HG03520 (cell line): Measurements from ENCODE around the gene POLD3.

Source experiments
- ATAC-seq: cut with Tn5 transposase; IDR thresholded peaks from one replicate; pipeline ENCODE4 v1.9.1; 2021; ENCODE audit warnings: mild to moderate bottlenecking, moderate library complexity; ENCODE audit not compliant: unreplicated experiment

The POLD3 gene

DNA sequence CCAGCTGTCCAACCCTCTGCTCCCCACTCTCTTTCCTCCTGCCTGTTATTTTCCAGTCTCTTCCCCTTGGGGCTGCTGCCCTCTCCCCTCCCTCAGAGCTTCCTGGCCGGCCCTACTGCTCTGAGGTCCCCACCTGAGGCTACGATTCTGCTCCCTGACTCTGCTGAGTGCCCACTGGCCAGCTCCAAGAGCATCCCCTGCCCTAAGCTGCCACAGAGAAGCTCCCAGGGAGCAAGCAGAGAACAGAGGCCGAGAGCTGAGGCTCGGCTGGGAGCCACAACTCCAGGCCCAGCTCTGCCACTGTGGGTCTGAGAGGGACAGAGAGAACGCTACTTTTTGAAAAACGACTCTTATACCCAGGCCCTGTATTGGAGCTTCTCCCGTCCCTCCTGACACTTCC, 77.8 kb downstream of the POLD3 start:
- no peak for ATAC-seq

DNA sequence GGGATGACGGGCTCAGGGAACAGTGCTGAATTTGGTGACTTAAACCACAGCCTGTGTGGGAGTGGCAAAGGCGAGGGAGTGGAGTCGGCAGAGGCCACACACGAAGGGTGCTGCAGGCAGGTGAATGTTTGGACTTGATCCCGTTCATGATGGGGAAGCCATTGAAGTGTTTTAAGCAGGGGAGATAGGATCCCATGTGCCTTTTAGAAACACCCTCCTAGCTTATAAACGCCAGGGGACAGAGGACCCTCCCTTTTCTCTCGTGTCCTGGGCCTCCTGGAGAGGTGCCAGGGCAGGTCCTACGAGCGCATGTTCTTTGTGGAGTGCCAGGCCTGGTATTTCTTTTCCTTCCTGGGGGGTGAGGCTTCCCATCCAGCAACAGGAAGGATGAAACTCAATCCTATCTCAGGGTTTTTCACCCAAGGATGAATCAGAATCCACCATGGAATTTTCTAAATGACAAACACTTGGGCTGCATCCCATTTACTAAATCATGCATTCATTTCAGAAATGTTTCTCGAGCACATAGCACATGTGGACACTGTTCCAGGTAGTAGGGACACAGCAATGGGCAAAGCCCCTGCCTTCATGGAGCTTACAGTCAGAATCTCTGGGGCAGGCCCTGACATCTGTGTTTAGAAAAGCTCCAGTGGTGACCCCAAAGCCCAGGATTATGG, 79.3 kb downstream of the POLD3 start:
- no peak for ATAC-seq

DNA sequence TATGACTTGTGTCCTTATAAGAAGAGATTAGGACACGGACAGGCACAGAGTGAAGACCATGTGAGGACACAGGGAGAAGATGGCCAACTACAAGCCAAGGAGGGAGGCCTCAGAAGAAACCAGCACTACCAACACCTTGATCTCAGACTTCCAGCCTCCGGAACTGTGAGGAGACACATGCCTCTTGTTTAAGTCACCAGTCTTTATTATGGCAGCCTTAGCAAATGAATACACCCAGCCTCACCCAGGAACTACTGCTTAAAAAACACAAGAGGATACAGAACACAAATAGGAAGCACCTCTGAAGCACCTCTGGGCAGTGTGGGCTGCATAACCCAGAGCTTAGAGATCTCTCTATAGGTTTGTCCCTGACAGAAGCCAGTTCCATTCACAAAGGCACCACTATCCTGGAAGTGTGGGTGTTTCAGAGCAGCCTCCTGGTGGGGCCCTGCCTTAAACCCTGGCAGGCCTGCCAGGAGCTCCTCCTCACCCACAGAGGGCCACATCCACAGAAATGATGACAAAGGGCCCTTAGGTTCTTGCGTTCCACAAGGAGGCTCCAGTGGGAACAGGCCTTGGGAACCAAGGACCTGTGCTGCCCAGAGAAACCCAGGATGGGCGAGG, 80.1 kb downstream of the POLD3 start:
- no peak for ATAC-seq

DNA sequence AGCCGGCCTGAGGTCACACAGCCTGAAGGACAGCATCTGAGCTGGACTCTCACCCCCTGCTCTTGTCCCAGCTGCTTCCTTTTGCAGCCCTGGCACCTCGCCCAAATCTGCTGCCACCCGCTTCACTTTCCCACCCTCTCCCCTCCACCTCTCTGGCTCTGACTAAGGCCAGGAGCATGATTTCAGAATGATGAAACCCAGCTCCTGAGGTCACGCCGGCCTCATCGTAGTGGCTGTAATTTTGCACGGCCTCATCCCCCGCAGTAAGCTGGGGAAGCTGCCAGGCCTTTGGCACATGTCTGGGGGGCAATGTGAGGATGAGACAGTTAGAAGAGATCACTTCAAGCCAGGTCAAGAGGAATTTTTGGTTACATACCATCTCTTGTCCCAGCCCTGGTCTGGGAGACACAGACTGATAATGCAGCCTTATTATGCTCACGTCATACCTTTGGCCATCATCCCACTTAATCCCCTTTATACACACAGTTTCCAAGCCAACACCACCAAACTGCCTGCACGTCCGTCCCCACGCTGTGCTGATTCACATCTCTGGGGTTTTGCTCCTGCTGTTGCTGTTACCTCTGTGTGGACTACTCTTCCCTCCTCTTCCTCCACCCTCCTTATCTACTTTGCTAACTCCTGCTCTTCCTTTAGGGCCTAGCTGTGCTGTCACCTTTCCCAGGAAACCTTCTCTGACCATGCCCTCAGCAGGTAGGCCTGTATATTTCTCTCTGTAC, 80.7 kb downstream of the POLD3 start:
- ATAC-seq = no peak

DNA sequence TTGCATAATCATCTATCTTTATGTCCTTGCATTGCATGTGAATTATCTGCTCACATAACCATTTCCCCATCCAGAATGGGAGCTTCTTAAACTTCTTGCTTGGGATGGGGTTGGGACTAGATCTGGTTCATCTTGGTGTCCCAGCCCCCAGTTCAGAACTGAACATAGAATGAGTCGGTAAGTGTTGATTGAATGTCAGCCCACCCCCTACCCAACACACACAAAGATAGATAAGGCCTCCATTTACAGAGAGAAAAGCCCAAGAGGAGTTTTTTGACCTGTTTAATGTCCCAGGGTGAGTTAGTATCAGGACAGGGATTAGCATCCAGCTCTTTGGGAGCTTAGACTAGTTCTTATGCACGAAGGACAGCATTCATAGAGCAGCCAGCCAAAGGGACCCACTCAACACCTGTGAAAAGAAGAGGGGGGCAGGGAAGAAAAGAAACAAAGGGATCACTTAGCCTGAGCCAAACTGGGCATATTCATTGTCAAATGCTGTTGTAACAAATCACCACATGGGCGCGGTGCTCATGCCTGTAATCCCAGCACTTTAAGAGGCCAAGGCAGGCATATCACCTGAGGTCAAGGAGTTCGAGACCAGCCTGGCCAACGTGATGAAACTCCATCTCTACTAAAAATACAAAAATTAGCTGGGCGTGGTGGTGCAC, 81.4 kb downstream of the POLD3 start:
- no peak for ATAC-seq

DNA sequence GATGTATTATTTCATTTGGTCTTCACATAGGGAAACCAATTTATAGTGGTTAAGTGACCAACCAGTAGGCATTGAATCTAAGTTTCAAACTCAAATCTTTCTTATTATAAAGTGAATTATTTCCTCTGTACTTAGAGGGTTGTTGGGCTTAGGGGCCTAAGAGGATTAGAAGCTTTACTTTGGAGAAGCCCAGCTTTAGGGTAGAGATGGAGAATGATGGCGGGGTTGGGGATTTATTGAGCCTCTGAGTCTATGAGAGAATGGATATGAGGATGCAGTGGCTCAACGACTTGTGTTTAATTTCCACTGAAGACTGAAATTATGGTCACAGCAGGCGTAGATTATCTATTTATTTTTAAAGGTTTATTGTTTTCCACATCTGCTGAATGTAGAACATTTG, 83.4 kb downstream of the POLD3 start:
- ATAC-seq = no peak

DNA sequence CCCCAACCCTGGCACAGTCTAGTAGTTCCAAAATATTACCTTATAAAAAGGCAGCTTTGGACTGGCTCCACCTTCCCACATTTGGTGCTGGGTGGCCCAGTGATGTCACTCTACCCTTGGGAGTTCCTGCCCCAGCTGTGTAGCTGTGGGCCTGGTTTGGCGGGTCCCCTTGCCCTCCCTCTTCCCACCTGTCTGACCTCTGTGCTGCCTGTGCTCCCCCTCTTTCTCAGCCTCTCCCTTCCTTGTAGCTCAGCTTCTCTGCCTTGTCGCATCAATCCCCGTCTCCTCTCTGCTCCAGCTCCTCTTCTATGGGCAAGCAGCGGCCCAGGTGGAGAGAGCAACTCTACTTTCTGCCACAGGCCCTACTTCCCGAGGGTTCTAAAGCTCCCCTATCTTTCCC, 84.2 kb downstream of the POLD3 start:
- ATAC-seq = no peak

DNA sequence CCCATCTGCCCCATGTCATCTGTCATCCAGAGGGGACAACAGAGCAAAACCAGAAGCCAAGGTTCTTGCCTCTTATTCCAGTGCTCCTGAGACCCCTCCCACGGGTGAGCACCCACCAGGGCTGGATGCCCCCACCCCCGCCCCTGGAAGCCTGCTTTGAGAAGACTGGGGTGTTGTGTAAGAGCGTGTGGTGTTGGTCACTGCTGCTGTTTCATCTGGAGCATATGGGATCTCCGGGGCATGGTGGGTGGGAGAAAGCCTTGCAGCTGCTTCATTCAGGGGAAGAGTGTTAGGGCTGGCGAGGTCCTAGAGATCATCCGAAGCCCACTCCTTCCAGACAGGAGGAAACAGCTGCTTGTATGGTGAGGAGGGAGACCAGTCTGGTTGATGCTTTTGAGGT, 84.7 kb downstream of the POLD3 start:
- ATAC-seq = no peak

DNA sequence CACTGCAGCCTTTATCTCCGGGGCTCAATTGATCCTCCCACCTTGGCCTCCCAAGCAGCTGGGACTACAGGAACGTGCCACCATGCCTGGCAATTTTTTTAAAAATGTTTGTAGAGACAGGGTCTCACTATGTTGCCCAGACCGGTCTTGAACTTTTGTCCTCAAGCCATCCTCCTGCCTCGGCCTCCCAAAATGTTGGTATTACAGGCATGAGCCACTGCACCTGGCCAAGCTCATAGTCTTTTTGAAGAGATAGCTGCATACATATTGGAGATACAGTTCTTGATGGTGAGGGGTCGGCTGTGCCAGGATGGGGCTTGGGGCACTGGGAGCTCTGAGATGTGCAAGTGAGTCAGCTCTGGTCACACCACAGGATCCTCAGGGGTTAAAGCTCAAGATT, 85.7 kb downstream of the POLD3 start:
- no peak for ATAC-seq

DNA sequence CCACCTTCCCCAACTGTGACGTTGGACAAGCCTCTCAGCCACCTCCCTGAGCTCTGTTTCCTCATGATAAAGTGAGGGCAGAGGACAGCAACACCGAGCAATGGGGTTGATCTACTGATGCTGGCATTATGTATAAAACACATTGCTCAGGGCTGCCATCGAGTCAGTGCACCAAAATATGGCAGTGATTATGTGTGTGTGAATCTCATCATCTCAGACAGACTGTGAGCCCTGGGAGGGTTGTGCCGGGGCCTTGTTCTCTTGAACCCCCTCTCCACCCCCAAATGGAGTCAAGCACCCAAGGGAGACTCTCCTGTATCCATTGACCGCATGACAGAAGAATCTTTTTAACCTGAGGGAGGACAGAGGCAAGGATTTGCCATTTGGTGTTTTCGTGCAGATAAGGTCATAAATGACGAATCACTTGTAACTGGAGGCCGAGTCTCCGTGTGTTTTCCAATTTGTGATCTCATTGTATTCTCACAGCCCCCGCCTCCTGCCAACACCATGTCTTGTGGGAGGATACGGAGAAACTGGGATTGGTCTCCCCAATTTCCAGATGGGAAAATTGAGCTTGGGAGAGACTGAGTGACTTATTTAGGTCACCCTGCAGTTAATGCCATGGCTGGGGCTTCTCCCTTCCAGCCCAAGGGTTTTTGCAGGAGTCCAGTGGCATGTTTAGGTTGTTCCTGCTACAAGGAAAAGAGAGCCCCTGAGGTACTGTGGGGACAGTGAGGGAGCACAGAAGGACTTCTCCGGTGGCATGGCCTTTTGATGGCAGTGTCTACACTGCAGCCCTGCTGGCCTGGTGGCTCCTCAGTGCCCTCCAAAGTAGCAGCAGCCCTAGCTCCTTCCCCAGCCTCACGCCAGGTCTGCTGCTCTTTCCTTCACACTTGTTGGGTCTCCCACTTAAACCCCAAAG, 86.5 kb downstream of the POLD3 start:
- ATAC-seq = no peak

DNA sequence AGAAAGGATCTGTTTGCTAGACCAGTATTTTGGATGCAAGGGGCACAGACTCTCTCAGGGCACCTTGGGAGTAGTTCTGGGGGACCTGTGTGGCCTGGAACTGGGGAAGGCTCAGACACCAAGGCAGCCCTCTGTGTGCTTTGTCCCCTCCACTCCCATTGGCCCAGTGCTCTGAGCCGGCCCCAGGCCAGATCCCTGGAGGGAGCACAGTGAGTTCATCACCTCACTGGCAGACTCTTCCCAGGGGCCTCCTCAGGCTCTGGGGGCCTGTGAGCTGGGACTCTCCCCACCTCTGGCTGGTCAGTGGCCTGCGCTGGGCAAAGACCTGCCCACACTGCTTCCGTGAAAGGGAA, 87.1 kb downstream of the POLD3 start:
- no peak for ATAC-seq

DNA sequence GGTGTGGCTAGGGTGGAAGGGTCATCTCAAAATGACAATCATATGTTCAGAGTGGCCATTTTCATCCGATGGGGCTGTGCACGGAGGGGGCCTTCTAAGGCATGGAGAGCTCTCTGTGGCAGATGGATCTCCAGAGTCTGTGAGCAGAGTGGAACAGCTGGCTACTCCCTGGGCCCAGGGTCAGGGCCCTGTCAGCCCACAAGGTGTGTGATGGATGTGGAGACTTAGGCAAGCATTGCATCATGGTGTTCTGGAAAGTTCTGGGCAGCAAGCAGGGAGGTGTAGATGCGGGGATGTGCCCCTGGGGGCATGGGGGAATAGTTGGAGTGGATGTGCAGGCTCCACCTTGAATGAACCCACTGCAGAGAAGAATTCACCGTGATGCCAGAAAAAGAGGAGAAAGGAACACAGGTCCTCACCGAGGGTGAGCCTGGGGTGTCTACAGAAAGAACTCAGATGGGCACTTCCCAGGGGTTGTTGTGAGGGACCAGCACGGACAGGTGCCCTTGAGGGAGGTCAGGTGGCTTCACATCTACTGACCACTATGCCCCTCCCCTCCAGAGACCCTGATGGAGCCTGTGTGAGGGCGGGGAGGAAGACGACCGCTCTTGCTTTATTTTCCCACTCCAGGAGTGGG, 87.8 kb downstream of the POLD3 start:
- no peak for ATAC-seq

DNA sequence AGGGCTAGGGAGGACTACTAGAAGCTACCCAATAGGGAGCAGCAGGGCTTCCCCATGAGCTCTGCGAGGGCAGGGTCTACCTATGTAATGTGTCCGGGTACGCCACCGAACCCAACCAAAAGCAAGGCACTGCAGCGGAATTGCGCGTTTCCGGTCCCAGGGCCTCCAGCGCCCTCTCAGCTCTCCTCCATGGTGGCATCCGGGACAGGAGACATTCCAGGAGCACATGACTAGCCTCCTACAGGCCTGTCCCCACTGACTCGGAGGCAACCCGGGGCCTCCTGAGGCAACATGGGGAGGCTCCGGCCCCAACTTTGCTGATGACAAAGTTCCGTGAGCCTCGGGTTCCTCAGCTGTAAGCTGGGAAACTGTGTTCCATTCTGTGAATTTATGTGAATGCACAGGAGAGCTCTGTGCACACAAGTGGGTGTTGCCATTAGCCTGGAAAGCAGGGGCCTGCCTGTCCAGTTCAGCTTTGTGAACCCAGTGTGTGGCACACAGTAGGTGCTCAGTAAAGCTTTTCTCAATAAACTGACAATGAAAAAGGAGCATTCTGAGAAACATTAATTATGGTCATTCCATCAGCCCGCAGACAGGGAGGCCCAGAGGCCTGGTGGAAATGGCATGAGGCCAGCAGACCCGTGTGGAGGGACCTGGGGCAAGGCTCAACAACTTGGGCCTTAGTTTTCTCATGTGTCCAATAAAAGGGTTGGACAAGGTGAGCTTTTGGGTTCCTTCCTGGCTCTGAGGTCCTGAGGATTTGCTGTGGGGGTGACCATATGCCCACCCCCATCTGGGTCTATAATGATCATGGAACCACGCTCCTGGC, 88.5 kb downstream of the POLD3 start:
- no peak for ATAC-seq

DNA sequence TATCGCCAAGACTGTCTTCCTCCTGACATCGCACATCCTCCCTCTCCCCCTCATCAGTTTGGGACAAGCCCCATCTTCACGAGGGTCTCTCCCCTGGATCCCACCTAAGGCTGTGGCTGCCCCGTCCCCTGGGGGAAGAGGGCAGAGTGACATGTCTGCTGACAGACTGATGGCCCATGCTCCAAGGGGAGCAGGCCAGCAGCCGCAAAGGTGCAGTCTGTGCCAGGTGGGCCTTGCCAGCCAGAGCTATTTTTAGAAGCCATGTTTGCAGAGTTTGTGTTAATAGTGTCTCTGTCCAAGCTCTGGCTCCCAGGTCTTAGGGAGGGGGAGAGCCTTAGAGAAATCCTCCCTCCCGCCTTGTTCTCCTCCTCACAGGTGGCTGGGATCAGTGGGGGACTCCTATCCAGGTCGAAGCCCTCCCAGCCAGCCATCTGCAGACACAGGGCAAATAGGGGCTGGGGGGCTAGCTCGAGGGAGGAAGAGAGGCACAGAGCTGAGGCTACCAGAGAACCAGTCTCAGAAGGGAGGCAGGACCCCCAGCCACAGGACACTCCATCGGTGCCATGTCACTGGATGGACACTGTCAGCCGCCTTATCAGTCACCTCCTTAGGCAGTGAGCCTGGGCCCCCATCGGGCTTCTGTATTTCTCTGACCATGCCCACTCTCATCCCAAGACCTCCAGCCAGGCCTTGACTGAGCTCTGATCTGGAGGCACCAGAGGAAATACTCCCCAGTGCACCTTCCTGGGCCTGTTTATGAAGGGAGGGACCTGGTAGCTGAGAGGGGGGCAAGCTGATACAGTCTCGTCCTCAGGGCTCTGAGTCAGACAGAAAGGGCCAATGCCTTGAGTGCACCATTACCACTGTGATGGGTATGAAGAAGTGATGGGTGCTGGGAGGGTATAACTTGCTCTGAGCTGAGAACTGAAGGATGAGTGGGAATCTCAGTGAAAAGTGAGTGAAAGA, 89.6 kb downstream of the POLD3 start:
- ATAC-seq = no peak

DNA sequence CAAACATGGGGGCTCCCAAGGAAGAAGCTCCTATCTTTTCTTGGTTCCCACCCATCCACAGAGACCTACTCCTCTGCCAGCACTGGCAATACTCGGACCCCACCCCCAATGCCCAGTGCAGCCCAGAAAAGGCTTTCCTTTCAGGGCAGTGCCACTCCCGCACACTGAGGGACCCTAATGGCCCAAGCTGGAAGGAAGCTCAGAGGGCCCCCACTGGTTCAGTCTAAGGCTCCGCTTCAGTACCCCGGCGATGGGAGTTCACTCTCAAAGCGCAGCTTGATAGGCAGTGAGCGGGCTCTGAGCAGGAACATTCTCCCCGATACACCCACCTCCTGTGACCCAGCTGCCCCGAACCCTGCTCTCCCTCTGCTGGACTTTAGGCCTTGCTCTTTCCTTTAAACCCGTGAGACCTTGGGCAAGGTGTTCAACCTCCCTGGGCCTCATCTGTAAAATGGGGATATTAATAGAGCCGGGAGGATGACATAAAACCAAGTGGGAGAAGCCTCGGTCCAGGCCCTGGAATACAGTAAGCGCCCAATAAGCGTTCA, 90.4 kb downstream of the POLD3 start:
- no peak for ATAC-seq

DNA sequence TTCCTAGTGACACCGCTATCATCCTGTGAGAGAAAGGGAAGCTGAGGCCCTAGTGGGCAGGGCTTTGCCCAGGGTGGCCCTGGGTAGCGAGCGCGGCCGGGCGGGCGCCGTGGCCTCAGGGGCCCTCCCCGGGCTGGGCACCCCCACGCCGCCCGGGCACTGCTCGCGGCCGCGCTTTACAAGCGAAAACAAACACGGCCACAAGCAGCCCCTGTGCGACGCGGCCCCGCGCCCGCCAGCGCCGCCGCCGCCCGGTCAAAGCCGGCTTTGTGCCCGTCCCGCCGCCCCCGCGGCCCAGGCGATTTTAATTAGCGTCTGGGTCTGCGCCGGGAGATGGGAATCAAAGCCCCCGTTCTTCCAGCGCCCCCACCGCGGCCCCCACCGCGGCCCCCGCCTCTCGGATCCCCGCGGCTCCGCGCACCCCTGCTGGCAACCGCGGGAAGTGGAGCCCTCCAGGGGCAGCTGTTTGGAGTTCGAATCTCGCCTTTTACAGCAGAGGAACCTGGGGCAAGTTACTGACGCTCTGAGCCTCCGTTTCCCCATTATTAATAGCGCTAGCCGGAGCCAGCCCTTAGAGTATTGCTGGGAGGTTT, 91.0 kb downstream of the POLD3 start:
- ATAC-seq = no peak

DNA sequence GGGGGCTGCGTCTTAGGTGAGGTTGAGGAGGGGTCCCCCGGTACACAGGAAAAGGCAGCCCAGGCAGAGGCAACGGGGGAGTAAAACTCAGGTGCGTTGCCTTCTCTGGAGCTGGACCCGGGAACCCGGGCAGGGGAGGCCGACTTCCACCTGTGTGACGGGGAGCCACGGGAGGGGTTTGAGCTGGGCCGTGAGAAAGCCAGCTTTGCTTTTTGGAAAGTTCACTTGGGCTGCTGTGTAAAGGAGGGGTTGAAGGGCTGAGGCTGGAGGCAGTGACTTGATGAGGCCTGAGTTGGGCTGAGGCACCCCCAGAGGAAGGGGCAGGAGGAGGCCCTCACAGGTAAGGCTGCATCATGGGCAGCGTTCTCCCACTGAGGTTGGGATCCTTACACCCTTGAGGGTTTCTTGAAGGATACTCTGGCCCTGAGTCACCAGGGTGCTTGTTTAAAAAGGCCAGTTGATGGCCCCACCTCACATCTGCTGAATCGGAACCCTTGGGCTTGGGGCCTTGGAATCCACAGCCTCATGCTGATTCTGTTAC, 91.6 kb downstream of the POLD3 start:
- no peak for ATAC-seq
